A673 (cell line): ENCODE data around the gene LCLAT1. TPM values are rescaled to one million over a fixed set of nuclear protein-coding genes. Genes with fewer than 3 reads are reported as not detected.

Experiments used
- BruUV-seq: library from RNA; stranded (reverse); fragments of 400-500 nt; replicated peaks from 2 replicates; lab custom pipeline; 2021; lab: Mats Ljungman, UMichigan
- CTCF ChIA-PET: fragments of 300-600 bp; sonication (Branson Sonifier 250); formaldehyde crosslinking; loops from one replicate; lab custom pipeline; 2022; ENCODE audit warnings: antibody characterized with exemption; lab: Charles Lee
- POLR2A ChIA-PET: fragments of 300-600 bp; sonication (Branson Sonifier 250); formaldehyde crosslinking; loops from one replicate; lab custom pipeline; 2022; ENCODE audit warnings: antibody characterized with exemption; ENCODE audit not compliant: low non-redundant PET; lab: Charles Lee
- DNase-seq: peaks from one replicate; pipeline ENCODE4 v3.0.0-alpha.2; 2015; ENCODE audit warnings: low spot score
- H3K27ac ChIP-seq: fragments of 200-600 bp; sonication (generic); 2 replicates; pipeline ENCODE4 v1.5.1; 2016; ENCODE audit warnings: mixed run types, low read depth, mild to moderate bottlenecking, mixed read lengths, antibody characterized with exemption, low read length; ENCODE audit not compliant: poor library complexity, severe bottlenecking
- H3K27me3 ChIP-seq: fragments of 200-600 bp; sonication (generic); replicated peaks from 2 replicates; pipeline ENCODE4 v1.6.1; 2017; ENCODE audit warnings: mixed run types, low read depth, mild to moderate bottlenecking, mixed read lengths, antibody characterized with exemption, low read length; ENCODE audit not compliant: insufficient read depth, poor library complexity
- H3K36me3 ChIP-seq: fragments of 200-600 bp; sonication (generic); 2 replicates; pipeline ENCODE4 v1.6.1; 2016; ENCODE audit warnings: mixed run types, mild to moderate bottlenecking, mixed read lengths, antibody characterized with exemption, low read length; ENCODE audit not compliant: insufficient read depth, poor library complexity, severe bottlenecking
- H3K4me1 ChIP-seq: fragments of 200-600 bp; sonication (generic); 2 replicates; pipeline ENCODE4 v1.6.1; 2017; ENCODE audit warnings: mixed run types, mild to moderate bottlenecking, mixed read lengths, antibody characterized with exemption, low read length; ENCODE audit not compliant: insufficient read depth, poor library complexity, severe bottlenecking
- H3K4me3 ChIP-seq: fragments of 200-600 bp; sonication (generic); 2 replicates; pipeline ENCODE4 v1.5.1; 2016; ENCODE audit warnings: low read depth, mixed run types, mild to moderate bottlenecking, mixed read lengths, low read length; ENCODE audit not compliant: poor library complexity, severe bottlenecking
- H3K9me3 ChIP-seq: fragments of 200-600 bp; sonication (generic); 2 replicates; pipeline ENCODE4 v1.6.1; 2016; ENCODE audit warnings: mixed run types, low read depth, mild to moderate bottlenecking, mixed read lengths, antibody characterized with exemption, low read length; ENCODE audit not compliant: poor library complexity, severe bottlenecking
- EZH2 ChIP-seq: fragments of 200-600 bp; sonication (generic); IDR thresholded peaks from 2 replicates; pipeline ENCODE4 v1.6.1; 2017; ENCODE audit warnings: borderline replicate concordance, low read depth, mild to moderate bottlenecking, mixed read lengths, antibody characterized with exemption, low read length; ENCODE audit not compliant: poor library complexity, severe bottlenecking
- intact Hi-C: fragments of 100-400 bp; cut with micrococcal nuclease; formaldehyde crosslinking; loops from one replicate; pipeline ENCODE4 v1.10.0; 2022; ENCODE audit not compliant: unreplicated experiment
- total RNA-seq: library from RNA; stranded (reverse); gene quantifications from 2 replicates; pipeline ENCODE4 v1.2.3, GENCODE V29; 2021
- TF ChIP-seq, protein P1 (sequence below): fragments of 300-800, 200-600 bp; sonication (generic); conservative IDR thresholded peaks from 2 replicates; pipeline ENCODE4 v1.5.1; 2017; ENCODE audit warnings: low read depth, mild to moderate bottlenecking, antibody characterized with exemption, low read length, moderate library complexity, mixed read lengths

The LCLAT1 gene
- total RNA-seq, 1 experiment from 2014 or later, result 35.3 TPM

DNA sequence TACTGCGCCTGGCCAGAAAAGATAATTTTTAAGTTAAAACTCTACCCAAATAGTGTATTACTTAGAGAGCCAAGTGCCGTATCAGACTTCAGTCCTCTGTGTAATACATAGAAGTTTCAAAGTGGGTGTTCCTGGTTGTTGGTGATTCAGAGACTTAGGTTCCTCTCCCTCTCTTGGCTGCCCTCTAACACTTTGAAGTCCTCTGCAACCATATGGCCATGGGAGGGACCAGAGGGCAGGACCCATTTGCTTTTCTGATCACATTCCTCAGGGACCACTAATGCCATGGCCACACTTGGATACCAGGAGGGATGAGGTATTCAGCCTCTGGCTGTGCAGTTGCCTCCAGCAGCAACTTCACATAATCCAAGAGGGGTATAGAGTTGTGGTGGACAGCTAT lies 228.7 kb downstream of the LCLAT1 start:
- CTCF ChIA-PET, result no interaction called here
- no TSS peak for BruUV-seq
- Histone ChIP-seq H3K4me1 (no peaks in the 10 kb centered on the region), H3K36me3 (no peaks in the 10 kb centered on the region), H3K27me3 (peaks cover 4% of the 10 kb centered on the region), H3K4me3 (no peak overlapping the region), H3K9me3 (no peaks in the 10 kb centered on the region), H3K27ac (no peak overlapping the region)
- intact Hi-C loops, result no loop called here
- DNase-seq, result no peak
- TF ChIP-seq, protein P1, sequence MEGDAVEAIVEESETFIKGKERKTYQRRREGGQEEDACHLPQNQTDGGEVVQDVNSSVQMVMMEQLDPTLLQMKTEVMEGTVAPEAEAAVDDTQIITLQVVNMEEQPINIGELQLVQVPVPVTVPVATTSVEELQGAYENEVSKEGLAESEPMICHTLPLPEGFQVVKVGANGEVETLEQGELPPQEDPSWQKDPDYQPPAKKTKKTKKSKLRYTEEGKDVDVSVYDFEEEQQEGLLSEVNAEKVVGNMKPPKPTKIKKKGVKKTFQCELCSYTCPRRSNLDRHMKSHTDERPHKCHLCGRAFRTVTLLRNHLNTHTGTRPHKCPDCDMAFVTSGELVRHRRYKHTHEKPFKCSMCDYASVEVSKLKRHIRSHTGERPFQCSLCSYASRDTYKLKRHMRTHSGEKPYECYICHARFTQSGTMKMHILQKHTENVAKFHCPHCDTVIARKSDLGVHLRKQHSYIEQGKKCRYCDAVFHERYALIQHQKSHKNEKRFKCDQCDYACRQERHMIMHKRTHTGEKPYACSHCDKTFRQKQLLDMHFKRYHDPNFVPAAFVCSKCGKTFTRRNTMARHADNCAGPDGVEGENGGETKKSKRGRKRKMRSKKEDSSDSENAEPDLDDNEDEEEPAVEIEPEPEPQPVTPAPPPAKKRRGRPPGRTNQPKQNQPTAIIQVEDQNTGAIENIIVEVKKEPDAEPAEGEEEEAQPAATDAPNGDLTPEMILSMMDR, result no peak
- TF ChIP-seq EZH2, result no peak
- POLR2A ChIA-PET, result no interaction called here

DNA sequence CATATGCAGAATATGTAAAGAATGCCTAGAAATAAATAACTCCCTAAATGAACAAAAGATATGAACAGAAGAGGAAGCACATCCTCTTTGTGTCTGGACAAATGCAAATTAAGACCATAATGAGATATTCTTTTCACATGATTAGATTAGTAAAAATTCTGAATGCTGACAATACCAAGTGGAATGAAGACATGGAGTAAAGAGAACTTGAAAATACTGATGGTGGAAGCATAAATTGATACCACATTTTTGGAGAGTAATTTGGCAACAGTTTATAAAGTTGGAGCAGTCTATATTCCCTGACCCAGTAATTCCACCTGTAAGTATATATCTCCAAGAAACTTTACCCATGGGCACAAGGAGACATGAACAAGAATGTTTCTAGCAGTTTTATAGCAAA lies 230.2 kb downstream of the LCLAT1 start:
- Histone ChIP-seq H3K27me3 (peaks cover 4% of the 10 kb centered on the region), H3K4me3 (no peak overlapping the region), H3K27ac (no peak overlapping the region), H3K4me1 (no peaks in the 10 kb centered on the region), H3K9me3 (no peaks in the 10 kb centered on the region), H3K36me3 (no peaks in the 10 kb centered on the region)
- intact Hi-C loops, result no loop called here
- no TSS peak for BruUV-seq
- no peak for TF ChIP-seq EZH2
- TF ChIP-seq, protein P1, result no peak
- CTCF ChIA-PET, result no interaction called here
- DNase-seq, result no peak
- POLR2A ChIA-PET, result no interaction called here

DNA sequence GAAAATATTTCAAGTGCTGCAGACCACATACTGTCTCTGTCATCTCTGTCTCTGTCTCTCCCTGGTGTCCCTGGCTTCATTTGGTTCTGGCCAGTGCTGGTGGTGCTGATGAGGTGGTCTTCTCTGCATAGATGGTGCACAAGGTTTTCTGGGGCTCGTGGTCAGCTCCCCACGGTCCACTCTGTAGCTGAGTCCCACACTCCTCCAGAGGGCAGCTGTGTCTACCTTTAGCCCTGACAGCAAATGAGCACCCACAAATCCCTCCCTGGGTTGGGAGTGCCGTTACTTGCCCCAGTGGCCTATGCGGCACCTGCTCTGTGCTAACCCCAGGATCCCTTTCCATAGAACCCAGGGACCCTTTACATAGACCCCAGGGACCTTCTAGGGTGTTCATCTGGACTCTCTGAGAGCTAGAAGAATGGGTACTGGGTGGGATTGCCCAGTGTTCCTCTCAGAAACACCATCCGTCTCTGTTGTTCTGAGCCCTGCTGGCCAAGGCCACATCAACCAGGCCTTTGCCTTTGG lies 230.9 kb downstream of the LCLAT1 start:
- Histone ChIP-seq H3K4me1 (no peaks in the 10 kb centered on the region), H3K27me3 (peaks cover 4% of the 10 kb centered on the region), H3K27ac (no peak overlapping the region), H3K9me3 (no peaks in the 10 kb centered on the region), H3K36me3 (no peaks in the 10 kb centered on the region), H3K4me3 (no peak overlapping the region)
- POLR2A ChIA-PET, result no interaction called here
- no TSS peak for BruUV-seq
- DNase-seq, result no peak
- intact Hi-C loops, result no loop called here
- no peak for TF ChIP-seq EZH2
- TF ChIP-seq, protein P1, result no peak
- CTCF ChIA-PET, result interaction anchor here (0.5 to 0.8 kb wide), 2 partner anchors 34 to 513 kb away, joined by 3 to 4 read pairs; no protein-coding TSS in a partner anchor
